ENCODE results near the gene HK1. TPM values are rescaled to one million over a fixed set of nuclear protein-coding genes. Genes with fewer than 3 reads are reported as not detected.
"Not testable (repeated sequence)": the region's sequence is repeated elsewhere in the genome, so short reads cannot be mapped to it uniquely, and the experiment has no call there.

The HK1 gene
- total RNA-seq, 1 donor from 2014 or later, result 57.3 TPM

DNA sequence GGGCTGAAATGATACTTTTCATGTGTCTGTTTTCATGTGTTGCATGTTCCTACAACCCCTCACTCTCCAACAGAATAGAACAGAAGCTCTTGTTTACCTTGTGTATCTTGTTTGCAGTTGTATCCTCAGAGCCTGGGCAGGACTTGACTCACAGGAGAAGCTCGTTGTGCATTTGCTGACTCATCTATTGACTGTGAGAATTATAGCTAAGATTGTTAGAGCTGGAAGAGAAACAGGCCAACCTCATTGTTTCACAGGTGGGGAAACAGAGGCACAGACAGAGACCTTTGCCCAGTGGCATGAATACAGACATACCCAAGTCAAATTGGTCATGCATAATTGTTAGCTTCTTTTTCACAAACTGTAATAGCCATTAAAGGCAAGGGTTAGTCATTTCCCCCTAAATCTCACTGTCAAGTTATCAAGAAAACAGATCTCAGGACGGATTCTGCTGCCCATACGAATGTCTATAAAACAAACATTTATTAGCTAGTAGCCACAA lies 168.4 kb downstream of the HK1 start:
- DNase-seq (ENCODE audit: low spot score), result peak; percentile 49

DNA sequence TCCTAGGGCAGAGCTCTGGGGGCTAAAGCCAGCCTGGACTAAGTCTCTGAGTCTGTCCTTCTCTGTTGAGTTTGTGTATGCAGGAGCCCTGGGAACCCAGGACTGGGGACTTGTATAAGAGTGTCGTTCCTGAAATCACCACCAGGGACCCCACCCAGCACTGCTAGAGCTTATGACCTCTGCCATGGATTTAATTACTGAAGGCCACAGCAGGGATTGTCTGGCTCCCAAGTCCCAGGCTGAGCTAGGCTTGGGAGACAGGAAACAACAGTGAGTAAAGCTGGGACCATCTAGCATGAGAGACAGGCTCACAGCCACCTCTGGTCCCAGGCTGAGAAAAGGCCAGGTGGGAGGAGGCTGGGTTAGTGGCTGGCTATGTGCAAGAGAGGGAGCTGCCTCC lies 171.5 kb downstream of the HK1 start:
- no peak for DNase-seq (ENCODE audit: low spot score)

DNA sequence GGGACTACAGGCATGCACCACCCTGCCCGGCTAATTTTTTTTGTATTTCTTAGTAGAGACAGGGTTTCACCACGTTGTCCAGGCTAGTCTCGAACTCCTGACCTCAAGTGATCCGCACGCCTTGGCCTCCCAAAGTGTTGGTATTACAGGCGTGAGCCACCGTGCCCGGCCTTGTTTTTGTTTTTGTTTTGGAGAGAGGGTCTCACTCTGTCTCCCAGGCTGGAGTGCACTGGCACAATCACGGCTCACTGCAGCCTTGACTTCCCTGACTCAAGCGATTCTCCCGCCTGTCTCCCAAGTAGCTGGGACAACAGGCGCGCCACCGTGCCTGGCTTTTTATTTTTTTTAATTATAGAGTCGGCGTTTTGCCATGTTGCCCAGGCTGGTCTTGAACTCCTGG lies 172.1 kb downstream of the HK1 start:
- DNase-seq (ENCODE audit: low spot score), result not testable (repeated sequence)

DNA sequence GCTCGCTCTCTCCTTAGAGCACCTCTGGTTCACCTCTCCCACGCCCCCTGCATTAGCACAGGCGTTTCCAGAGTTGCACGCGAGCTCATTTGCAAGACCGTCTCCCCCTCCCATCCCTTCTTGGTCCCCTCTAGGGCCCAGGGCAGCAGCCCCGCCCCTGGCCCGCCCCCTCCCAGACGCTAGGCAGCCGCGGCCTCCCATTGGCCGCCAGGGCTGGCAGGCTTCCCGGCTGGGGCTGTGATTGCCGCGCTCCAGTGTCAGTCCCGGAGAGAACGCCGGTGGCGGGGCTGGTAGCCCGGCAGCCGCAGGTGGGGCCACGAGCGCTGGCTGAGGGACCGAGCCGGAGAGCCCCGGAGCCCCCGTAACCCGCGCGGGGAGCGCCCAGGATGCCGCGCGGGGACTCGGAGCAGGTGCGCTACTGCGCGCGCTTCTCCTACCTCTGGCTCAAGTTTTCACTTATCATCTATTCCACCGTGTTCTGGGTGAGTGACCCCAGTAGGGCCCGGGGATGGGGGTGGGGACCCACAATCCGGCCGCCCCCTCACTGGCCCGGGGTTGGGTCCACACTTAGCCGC lies 173.0 kb downstream of the HK1 start, which contains the start of gene TSPAN15:
Gene TSPAN15, plus strand, starts transcription at position 257 of the 575 bp plus-strand sequence. Its CDS starts 130 bp downstream, at position 387.
- peak; percentile 91 for DNase-seq (ENCODE audit: low spot score)

Other genes starting within 250 kb of the HK1 start
- 57.1 TPM for gene SRGN, start 190.4 kb upstream of the HK1 start, total RNA-seq (ENCODE audit: insufficient read depth, low replicate concordance)
- gene VPS26A, start 154.3 kb upstream of the HK1 start, total RNA-seq (ENCODE audit: insufficient read depth, low replicate concordance), result 26.2 TPM
- 15.9 TPM for gene SUPV3L1, start 98.3 kb upstream of the HK1 start, total RNA-seq (ENCODE audit: insufficient read depth, low replicate concordance)
- not detected for gene HKDC1, start 58.2 kb upstream of the HK1 start, total RNA-seq (ENCODE audit: insufficient read depth, low replicate concordance)
- 7.9 TPM for gene TACR2, start 138.4 kb downstream of the HK1 start, total RNA-seq (ENCODE audit: insufficient read depth, low replicate concordance)
- gene TSPAN15, start 173.0 kb downstream of the HK1 start, total RNA-seq (ENCODE audit: insufficient read depth, low replicate concordance), result 48.9 TPM

Data from umbilical cord (tissue), 2 donors.